Measurements from ENCODE around the gene CDHR2. TPM values are rescaled to one million over a fixed set of nuclear protein-coding genes. Genes with fewer than 3 reads are reported as not detected.

CDHR2 gene
- total and polyA plus RNA-seq, 2 donors (not counting 3 experiments of a cell fraction or from before 2014, with no cell fraction given) = not detected

- Histone ChIP-seq H3K4me3 (replicated peaks in 1 of 3; ENCODE audit: insufficient read depth in 1 of 3, low read depth in 1 of 3, low read length in 3 of 3) (no peak overlapping the region), H3K4me2 (ENCODE audit: insufficient read depth, low read length) (no peak overlapping the region), H3K79me2 (ENCODE audit: control insufficient read depth, insufficient read depth, low read length) (peaks cover 9% of the 10 kb centered on the region), H3K27me3 (ENCODE audit: control insufficient read depth in 2 of 2, insufficient read depth in 2 of 2, low read length in 2 of 2) (no peaks in the 10 kb centered on the region), H3K36me3 (ENCODE audit: control insufficient read depth in 2 of 2, extremely low read depth in 1 of 2, insufficient read depth in 2 of 2, low read length in 2 of 2) (no peaks in the 10 kb centered on the region), H3K9me3 (replicated peaks; ENCODE audit: control insufficient read depth, insufficient read depth, low read length) (no peaks in the 10 kb centered on the region), H3K27ac (ENCODE audit: insufficient read depth, low read depth, low read length) (no peak overlapping the region), H3K4me1 (ENCODE audit: control insufficient read depth, extremely low read depth, insufficient read depth, low read length) (peaks cover 41% of the 10 kb centered on the region), H3K9me1 (replicated peaks; ENCODE audit: control insufficient read depth, extremely low read depth, insufficient read depth, low read length) (no peaks in the 10 kb centered on the region), H4K20me1 (replicated peaks; ENCODE audit: control insufficient read depth, extremely low read depth, insufficient read depth, low read length) (no peaks in the 10 kb centered on the region), H2AFZ (ENCODE audit: low read depth, low read length) (no peak overlapping the region), H3K9ac (replicated peaks; ENCODE audit: extremely low read depth, insufficient read depth, low read length) (no peak overlapping the region)
- ChIA-PET CTCF (interaction anchor here (2.1 kb wide), 1 partner anchor 124 kb away, joined by 6 read pairs; the partner anchor contains the start of gene CLTB), POLR2A (no interaction called here)
- TF ChIP-seq EZH2 (IDR thresholded peaks at IDR 0.05; ENCODE audit: borderline replicate concordance, low read depth, low read length, severe bottlenecking) (no peak), MAX (IDR thresholded peaks at IDR 0.05; ENCODE audit: insufficient read depth, insufficient read length) (no peak), FOS (IDR thresholded peaks at IDR 0.05; ENCODE audit: borderline replicate concordance, insufficient read depth, low read length) (no peak), GATA2 (IDR thresholded peaks at IDR 0.05; ENCODE audit: insufficient read depth, insufficient read length, low read depth, low read length) (no peak), POLR2A (IDR thresholded peaks at IDR 0.05; ENCODE audit: low read depth, low read length) (no peak), POLR2AphosphoS5 (IDR thresholded peaks at IDR 0.05; ENCODE audit: insufficient read depth, low read depth, low read length) (no peak), MYC (IDR thresholded peaks at IDR 0.05; ENCODE audit: low read depth, low read length) (no peak), CTCF (IDR thresholded peaks at IDR 0.05; ENCODE audit: extremely low read depth in 1 of 2, insufficient read depth in 1 of 2, low read depth in 1 of 2, low read length in 2 of 2) (no peak)
- DNase-seq (ENCODE audit: low read depth, low spot score) = no peak
- intact Hi-C loops (cut with micrococcal nuclease) = no loop called here
- FAIRE-seq = no peak
- dilution Hi-C loops (cut with MboI; ENCODE audit: extremely low pct_ligation_motif_present, low sequenced_read_pairs) = no loop called here
- BruUV-seq (replicated peaks) = no TSS peak
Measured at GRCh38 chr5:176540476-176540899, 8.7 kb upstream of the CDHR2 start.

Measured in endothelial cell of umbilical vein (primary cell).